Measurements from ENCODE around the gene SYNM.

- TF ChIP-seq TAF1 (IDR thresholded peaks at IDR 0.05; ENCODE audit: borderline replicate concordance, insufficient read depth, low read length) = no peak
- no peak for TF ChIP-seq POLR2AphosphoS5 (IDR thresholded peaks at IDR 0.05; ENCODE audit: low read depth, low read length)
- no peak for TF ChIP-seq REST (IDR thresholded peaks at IDR 0.05; ENCODE audit: insufficient read depth in 1 of 2, low read depth in 2 of 2, low read length in 2 of 2)
Measured at GRCh38 chr15:99115300-99116215, 10.7 kb downstream of the SYNM start.

Measured in PFSK-1 (cell line).